CD4-positive, alpha-beta T cell treated with Interleukin-4 for 1 hour (primary cell): ENCODE results near the gene WSCD2.

Experiments
- DNase-seq, 2 donors: peaks; one replicate each; pipeline ENCODE4 v3.0.0-alpha.2; 2020 to 2022

The WSCD2 gene

GRCh38 chr12:108166505-108166904 is 37.4 kb downstream of the WSCD2 start:
- no peak for DNase-seq

GRCh38 chr12:108167974-108168373 is 38.9 kb downstream of the WSCD2 start:
- no peak for DNase-seq

GRCh38 chr12:108169708-108170107 is 40.6 kb downstream of the WSCD2 start:
- DNase-seq: no peak

GRCh38 chr12:108170164-108170563 is 41.1 kb downstream of the WSCD2 start:
- DNase-seq: no peak

GRCh38 chr12:108172033-108172432 is 42.9 kb downstream of the WSCD2 start:
- no peak for DNase-seq

GRCh38 chr12:108173160-108173559 is 44.1 kb downstream of the WSCD2 start:
- no peak for DNase-seq

- DNase-seq: no peak
Measured at GRCh38 chr12:108173892-108174291, 44.8 kb downstream of the WSCD2 start.

GRCh38 chr12:108174641-108175040 is 45.6 kb downstream of the WSCD2 start:
- no peak for DNase-seq

GRCh38 chr12:108175310-108175709 is 46.2 kb downstream of the WSCD2 start:
- DNase-seq: no peak

- no peak for DNase-seq
Measured at GRCh38 chr12:108176292-108176691, 47.2 kb downstream of the WSCD2 start.

- no peak for DNase-seq
Measured at GRCh38 chr12:108177131-108177530, 48.0 kb downstream of the WSCD2 start.

GRCh38 chr12:108179305-108179704 is 50.2 kb downstream of the WSCD2 start:
- no peak for DNase-seq

- DNase-seq: no peak
Measured at GRCh38 chr12:108180255-108181094, 51.4 kb downstream of the WSCD2 start.

- no peak for DNase-seq
Measured at GRCh38 chr12:108181095-108181454, 52.0 kb downstream of the WSCD2 start.

GRCh38 chr12:108182096-108182495 is 53.0 kb downstream of the WSCD2 start:
- no peak for DNase-seq

GRCh38 chr12:108185002-108185401 is 55.9 kb downstream of the WSCD2 start:
- DNase-seq: no peak

GRCh38 chr12:108187831-108188230 is 58.7 kb downstream of the WSCD2 start:
- DNase-seq: no peak

- DNase-seq: no peak
Measured at GRCh38 chr12:108190529-108190928, 61.4 kb downstream of the WSCD2 start.

GRCh38 chr12:108191086-108191485 is 62.0 kb downstream of the WSCD2 start:
- no peak for DNase-seq

GRCh38 chr12:108191938-108192337 is 62.9 kb downstream of the WSCD2 start:
- no peak for DNase-seq

- no peak for DNase-seq
Measured at GRCh38 chr12:108193493-108193892, 64.4 kb downstream of the WSCD2 start.

- peak in 1 of 2 donors; percentile 16 for DNase-seq
Measured at GRCh38 chr12:108193917-108194316, 64.8 kb downstream of the WSCD2 start.

- DNase-seq: no peak
Measured at GRCh38 chr12:108194585-108194984, 65.5 kb downstream of the WSCD2 start.

- no peak for DNase-seq
Measured at GRCh38 chr12:108196319-108196718, 67.2 kb downstream of the WSCD2 start.

GRCh38 chr12:108196921-108197320 is 67.8 kb downstream of the WSCD2 start:
- no peak for DNase-seq
